Parathyroid adenoma (tissue), 2 donors: ENCODE results near the gene DOCK10.

Experiments used
- H2AFZ ChIP-seq: fragments of 300-600 bp; sonication (generic); one replicate; pipeline ENCODE4 v1.7.0; 2017; ENCODE audit warnings: antibody characterized with exemption, mild to moderate bottlenecking
- H3K27ac ChIP-seq: fragments of 300-600 bp; sonication (generic); one replicate; pipeline ENCODE4 v1.7.0; 2017
- H3K27me3 ChIP-seq: fragments of 300-600 bp; sonication (generic); one replicate; pipeline ENCODE4 v1.7.0; 2017; ENCODE audit warnings: low read length; ENCODE audit not compliant: control insufficient read depth, insufficient read depth
- H3K36me3 ChIP-seq: fragments of 300-600 bp; sonication (generic); one replicate; pipeline ENCODE4 v1.7.0; 2017; ENCODE audit warnings: low read length; ENCODE audit not compliant: control insufficient read depth, insufficient read depth
- H3K4me1 ChIP-seq: fragments of 300-600 bp; sonication (generic); one replicate; pipeline ENCODE4 v1.7.0; 2017; ENCODE audit warnings: control low read depth
- H3K4me2 ChIP-seq: fragments of 300-600 bp; sonication (generic); one replicate; pipeline ENCODE4 v1.7.0; 2017; ENCODE audit warnings: low read length
- H3K4me3 ChIP-seq: fragments of 300-600 bp; sonication (generic); one replicate; pipeline ENCODE4 v1.7.0; 2017; ENCODE audit warnings: low read depth, low read length
- H3K79me2 ChIP-seq: fragments of 300-600 bp; sonication (generic); one replicate; pipeline ENCODE4 v1.7.0; 2017; ENCODE audit warnings: control low read depth
- H3K9ac ChIP-seq: fragments of 300-600 bp; sonication (generic); one replicate; pipeline ENCODE4 v1.7.0; 2017; ENCODE audit warnings: mild to moderate bottlenecking
- H3K9me3 ChIP-seq: fragments of 300-600 bp; sonication (generic); one replicate; pipeline ENCODE4 v1.7.0; 2017; ENCODE audit warnings: low read length; ENCODE audit not compliant: control insufficient read depth
- TF ChIP-seq, protein P1 (sequence below): fragments of 300-600 bp; sonication (generic); IDR thresholded peaks from one replicate; pipeline ENCODE4 v1.7.0; 2017; ENCODE audit warnings: antibody characterized with exemption, mild to moderate bottlenecking
- donor health status: primary hyperparathyroidism.

DOCK10 gene

DNA sequence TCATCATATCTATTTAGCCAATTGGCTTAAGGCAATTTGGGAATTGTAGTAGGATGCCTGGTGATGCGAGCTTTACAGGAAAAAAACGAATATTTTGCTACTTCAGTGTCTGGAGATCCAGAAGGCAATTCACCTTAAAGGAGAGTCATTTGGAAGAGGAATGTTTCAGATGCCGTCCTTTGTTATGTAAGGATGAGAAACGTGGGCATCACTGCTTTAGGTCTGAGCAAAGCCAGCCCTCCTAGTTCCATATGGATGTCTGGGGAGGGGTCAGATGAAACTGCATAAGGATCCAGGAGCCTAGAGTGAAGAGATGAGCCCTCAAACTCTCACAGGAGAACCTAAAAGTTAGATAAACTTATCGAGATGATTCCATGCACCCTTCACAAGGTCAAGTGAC is 30.9 kb upstream of the DOCK10 start:
- H3K9me3 ChIP-seq, result no peaks in the 10 kb centered on the region
- H3K4me2 ChIP-seq, result no peak overlapping the region
- H3K9ac ChIP-seq, result no peak overlapping the region
- no peak overlapping the region for H3K27ac ChIP-seq
- TF ChIP-seq, protein P1, sequence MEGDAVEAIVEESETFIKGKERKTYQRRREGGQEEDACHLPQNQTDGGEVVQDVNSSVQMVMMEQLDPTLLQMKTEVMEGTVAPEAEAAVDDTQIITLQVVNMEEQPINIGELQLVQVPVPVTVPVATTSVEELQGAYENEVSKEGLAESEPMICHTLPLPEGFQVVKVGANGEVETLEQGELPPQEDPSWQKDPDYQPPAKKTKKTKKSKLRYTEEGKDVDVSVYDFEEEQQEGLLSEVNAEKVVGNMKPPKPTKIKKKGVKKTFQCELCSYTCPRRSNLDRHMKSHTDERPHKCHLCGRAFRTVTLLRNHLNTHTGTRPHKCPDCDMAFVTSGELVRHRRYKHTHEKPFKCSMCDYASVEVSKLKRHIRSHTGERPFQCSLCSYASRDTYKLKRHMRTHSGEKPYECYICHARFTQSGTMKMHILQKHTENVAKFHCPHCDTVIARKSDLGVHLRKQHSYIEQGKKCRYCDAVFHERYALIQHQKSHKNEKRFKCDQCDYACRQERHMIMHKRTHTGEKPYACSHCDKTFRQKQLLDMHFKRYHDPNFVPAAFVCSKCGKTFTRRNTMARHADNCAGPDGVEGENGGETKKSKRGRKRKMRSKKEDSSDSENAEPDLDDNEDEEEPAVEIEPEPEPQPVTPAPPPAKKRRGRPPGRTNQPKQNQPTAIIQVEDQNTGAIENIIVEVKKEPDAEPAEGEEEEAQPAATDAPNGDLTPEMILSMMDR, result no peak
- H3K79me2 ChIP-seq, result no peaks in the 10 kb centered on the region
- H3K4me3 ChIP-seq, result no peak overlapping the region
- no peak overlapping the region for H2AFZ ChIP-seq
- H3K27me3 ChIP-seq, result no peaks in the 10 kb centered on the region
- H3K36me3 ChIP-seq, result no peaks in the 10 kb centered on the region
- H3K4me1 ChIP-seq, result no peaks in the 10 kb centered on the region

DNA sequence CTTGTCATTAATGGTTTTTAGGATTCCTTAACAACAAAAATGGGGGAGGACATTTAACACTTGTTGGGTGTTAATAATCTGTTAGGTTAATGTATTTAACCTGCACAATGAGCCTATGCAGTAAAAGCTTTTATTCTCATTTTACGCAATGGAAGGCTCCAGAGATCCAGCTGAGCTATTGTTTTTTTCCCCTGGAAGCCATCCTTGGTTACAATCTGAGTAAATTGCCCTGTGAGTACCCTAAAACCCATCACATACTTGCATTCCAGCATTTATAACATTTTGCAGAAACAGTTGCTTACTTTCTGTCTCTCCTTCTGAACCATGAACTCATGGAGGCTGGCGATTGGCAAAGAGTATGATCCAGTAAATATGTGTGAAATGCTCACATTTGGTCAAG is 30.2 kb upstream of the DOCK10 start:
- Histone ChIP-seq H3K79me2 (no peaks in the 10 kb centered on the region), H3K4me1 (no peaks in the 10 kb centered on the region), H3K4me3 (no peak overlapping the region), H3K27me3 (no peaks in the 10 kb centered on the region), H2AFZ (no peak overlapping the region), H3K9ac (no peak overlapping the region), H3K9me3 (no peaks in the 10 kb centered on the region), H3K4me2 (no peak overlapping the region), H3K27ac (no peak overlapping the region), H3K36me3 (no peaks in the 10 kb centered on the region)
- TF ChIP-seq, protein P1, result no peak

DNA sequence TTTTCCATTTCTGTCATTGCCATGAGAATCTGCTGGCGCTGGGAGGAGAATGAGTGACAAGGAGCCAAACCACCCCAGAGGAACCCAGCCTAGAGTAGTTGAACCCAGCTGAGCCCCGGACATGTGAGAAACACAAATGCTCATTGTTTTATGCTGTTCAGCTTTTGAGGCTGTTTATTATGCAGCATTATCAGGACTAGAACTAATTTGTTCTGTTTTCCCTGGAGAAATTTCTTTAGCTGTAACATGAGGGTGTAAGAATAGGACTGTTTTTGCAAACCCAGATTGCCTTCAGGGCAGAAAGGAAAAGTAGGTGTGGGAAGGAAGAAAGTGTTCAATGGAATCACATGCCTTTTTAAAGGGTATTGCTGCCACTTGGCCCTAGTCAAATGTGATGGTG is 28.5 kb upstream of the DOCK10 start:
- no peaks in the 10 kb centered on the region for H3K4me1 ChIP-seq
- H3K36me3 ChIP-seq, result no peaks in the 10 kb centered on the region
- H2AFZ ChIP-seq, result no peak overlapping the region
- H3K4me2 ChIP-seq, result no peak overlapping the region
- no peak overlapping the region for H3K27ac ChIP-seq
- H3K9ac ChIP-seq, result no peak overlapping the region
- H3K27me3 ChIP-seq, result no peaks in the 10 kb centered on the region
- H3K79me2 ChIP-seq, result no peaks in the 10 kb centered on the region
- no peak overlapping the region for H3K4me3 ChIP-seq
- no peaks in the 10 kb centered on the region for H3K9me3 ChIP-seq
- TF ChIP-seq, protein P1, result no peak

DNA sequence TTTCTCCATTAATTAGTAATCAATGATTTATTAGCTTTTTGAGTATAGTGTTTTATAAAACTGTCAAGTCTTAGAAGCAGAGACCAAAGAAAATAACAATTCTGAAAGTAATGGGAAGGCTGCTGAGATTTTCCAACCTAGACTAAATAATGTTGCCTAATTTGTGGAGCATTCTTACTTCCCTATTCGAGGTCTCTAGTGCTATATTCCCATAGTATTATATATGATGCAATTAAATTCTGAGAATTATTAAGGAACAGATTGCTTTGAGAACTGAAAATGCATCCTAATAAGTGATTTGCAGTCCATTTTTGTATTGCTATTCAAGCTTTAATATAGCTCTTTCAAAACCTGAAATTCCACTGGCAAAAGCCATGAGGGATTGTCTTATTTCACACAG is 27.7 kb upstream of the DOCK10 start:
- H3K4me1 ChIP-seq, result no peaks in the 10 kb centered on the region
- H3K9me3 ChIP-seq, result no peaks in the 10 kb centered on the region
- H3K36me3 ChIP-seq, result no peaks in the 10 kb centered on the region
- no peaks in the 10 kb centered on the region for H3K27me3 ChIP-seq
- no peak overlapping the region for H3K4me2 ChIP-seq
- TF ChIP-seq, protein P1, result no peak
- no peak overlapping the region for H3K9ac ChIP-seq
- H3K4me3 ChIP-seq, result no peak overlapping the region
- H2AFZ ChIP-seq, result no peak overlapping the region
- H3K27ac ChIP-seq, result no peak overlapping the region
- no peaks in the 10 kb centered on the region for H3K79me2 ChIP-seq

DNA sequence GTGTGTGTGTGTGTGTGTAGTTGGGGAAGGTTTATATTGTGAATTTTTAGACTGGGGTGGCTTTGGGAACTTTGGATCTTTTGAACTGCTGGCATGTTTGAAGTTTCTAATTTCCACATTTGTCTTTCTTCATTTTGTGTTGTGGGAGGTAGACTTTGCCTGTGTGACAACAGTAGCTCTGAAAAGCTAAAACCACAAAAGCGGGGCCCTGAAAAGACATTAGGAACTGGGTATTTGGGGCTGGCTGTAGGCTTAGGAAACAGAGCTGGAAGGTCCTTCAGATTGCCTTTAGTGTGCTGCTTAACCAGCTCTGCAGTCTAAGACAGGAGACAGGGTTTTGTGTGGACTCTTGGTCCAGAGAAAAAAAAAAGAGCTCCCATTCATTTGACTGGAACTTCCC is 27.2 kb upstream of the DOCK10 start:
- Histone ChIP-seq H3K9ac (no peak overlapping the region), H3K79me2 (no peaks in the 10 kb centered on the region), H3K27me3 (no peaks in the 10 kb centered on the region), H3K36me3 (no peaks in the 10 kb centered on the region), H3K4me1 (no peaks in the 10 kb centered on the region), H3K27ac (no peak overlapping the region), H3K9me3 (no peaks in the 10 kb centered on the region), H2AFZ (no peak overlapping the region), H3K4me2 (no peak overlapping the region), H3K4me3 (no peak overlapping the region)
- TF ChIP-seq, protein P1, result no peak
